Frontal cortex (tissue), 4 donors: ENCODE measurements around the gene ACTL6A. TPM values are rescaled to one million over a fixed set of nuclear protein-coding genes. Genes with fewer than 3 reads are reported as not detected.
A peak's percentile ranks its signal among the peaks of the same experiment; 100 is the strongest.

Source experiments
- DNase-seq, 2 donors: peaks; one replicate each; pipeline ENCODE4 v3.0.0; 2012; ENCODE audit warnings: low spot score in 2 of 2
- FAIRE-seq: peaks from 2 replicates; lab custom pipeline; 2012; peaks lifted over from hg19 to GRCh38; lab: Jason Lieb, UNC
- total RNA-seq: library from RNA; depleted of rRNA; stranded (reverse); fragments of >200 nt; gene quantifications from one replicate; pipeline ENCODE4 v1.2.3, GENCODE V29; 2014
- donor health status: control.
- donor health status: control.
- donor health status: control.

Gene ACTL6A
- total RNA-seq, 1 donor from 2014 or later: 22.4 TPM

DNA sequence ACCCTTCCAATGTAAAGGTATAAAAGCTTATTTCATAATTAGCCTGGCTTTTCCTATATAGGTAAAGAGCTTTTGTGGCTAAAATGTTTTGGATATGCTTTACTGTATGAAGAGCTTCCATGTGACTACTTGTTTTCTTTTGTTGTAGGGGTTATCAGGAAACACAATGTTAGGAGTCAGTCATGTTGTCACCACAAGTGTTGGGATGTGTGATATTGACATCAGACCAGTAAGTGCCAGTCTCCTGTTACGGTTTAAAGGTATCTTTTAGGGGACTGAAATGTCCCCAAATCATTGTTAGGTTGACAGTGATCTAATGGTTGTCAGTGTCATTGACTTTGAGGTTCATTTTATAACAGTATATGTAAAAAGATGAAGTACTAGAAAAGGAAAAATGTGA, 18.3 kb downstream of the ACTL6A start:
- FAIRE-seq: no peak
- no peak for DNase-seq

DNA sequence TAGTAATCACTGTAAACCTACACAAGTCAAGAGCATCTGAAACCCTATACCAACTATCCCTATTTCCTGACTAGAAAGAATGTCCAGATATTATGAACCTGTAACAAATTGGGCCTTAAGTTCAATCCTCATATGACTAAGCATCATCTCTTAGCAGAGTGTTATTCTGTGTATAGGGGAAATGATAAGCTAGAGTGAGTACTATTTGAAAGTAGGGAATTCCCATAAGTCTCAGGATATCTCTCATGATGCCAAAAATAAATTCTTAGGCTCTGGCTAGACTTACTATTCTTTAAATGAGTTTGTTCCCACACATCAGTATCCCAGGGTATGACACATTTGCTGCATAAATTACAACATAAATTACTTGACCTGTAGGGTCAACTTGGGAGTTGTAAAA, 26.4 kb downstream of the ACTL6A start:
- DNase-seq: no peak
- FAIRE-seq: no peak

DNA sequence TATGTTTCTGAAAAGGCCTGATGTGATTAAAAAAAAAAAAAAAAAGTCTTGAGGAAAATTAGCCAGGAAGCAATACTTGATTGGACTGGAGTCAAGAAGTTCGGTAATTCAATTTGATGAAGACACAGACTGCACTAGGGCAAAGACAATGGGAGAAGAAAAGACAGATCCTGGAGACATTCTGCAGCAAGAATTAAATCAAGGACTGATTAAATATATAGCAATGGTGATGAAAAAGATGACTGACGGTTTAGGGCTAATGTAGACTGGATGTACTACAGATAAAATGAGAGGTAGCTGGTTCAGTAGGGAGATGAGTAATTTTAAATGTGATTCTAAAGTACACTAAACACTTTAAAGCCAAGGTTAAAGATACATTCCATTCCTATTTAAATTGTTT, 27.9 kb downstream of the ACTL6A start:
- DNase-seq: no peak
- no peak for FAIRE-seq

DNA sequence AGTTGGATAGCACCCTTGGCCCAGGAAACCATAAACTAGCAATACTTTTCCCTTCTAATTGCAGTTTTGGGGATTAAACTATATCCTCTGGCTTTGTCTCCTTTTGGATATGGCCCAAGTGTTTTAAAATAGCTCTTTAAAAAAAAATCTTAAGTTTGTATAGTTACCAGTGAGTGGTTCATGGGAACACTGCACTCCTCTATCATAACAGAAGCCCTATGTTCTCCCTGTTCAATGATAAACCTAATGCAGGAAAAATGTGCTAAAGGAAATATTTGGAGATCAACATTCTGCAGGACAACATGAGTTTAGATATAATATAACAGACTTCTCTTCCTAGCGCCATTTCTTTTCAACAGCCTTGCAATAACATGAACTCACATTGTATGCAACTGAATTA, 28.6 kb downstream of the ACTL6A start:
- FAIRE-seq: no peak

DNA sequence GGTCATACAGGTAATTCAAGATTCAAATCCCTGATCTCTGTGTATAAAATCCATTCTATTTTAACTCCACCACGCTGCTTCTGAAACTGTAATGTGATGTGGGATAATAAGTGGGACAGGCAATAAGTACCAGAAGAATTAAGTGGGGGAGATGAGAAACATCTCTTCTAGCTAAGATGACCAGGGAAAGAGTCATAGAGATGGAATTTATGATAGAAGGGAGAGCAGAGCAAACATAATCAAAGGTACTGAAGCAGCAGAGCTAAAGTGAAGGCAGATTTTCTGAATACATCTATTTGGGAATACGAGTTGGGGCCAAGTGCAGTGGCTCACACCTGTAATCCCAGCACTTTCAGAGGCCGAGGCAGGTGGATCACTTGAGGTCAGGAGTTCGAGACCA, 36.8 kb downstream of the ACTL6A start:
- no peak for FAIRE-seq
- DNase-seq: no peak

More for the DNA sequence above, 28.6 kb downstream of the ACTL6A start:
- DNase-seq: no peak

DNA sequence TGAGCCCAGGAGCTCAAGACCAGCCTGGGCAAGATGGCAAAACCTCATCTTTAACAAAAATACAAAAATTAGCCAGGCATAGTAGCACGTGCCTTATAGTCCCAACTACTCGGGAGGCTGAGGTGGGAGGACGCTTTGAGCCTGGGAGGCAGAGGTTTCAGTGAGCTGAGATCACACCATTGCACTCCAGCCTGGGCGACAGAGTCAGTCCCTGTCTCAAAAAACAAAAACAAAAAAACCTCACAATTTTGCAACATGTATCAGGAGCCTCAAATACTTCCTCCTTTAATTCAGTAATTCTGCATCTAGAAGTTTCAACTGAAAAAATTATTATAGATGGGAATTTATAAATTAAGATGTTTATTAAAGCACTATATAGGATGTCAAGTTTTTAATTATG, 40.6 kb downstream of the ACTL6A start:
- DNase-seq (no peak), FAIRE-seq (no peak)

DNA sequence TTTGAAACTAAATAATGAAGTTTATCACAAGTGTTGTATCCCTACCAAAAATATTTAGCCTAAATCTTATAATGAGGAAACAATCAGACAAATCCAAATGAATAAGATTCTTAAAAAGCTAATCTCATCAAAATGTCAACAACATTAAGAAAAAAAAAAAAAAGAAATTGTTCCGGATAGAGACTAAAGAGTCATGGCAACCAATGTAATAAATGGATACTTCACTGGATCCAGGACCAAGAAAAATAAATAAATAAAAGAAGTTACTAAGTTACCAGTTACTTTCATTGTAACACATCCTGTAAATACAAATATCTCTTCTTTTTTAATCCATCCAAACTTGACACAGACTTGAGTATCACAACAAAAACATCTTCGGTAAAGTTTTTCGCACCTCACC, 41.1 kb downstream of the ACTL6A start:
- FAIRE-seq (no peak), DNase-seq (no peak)

DNA sequence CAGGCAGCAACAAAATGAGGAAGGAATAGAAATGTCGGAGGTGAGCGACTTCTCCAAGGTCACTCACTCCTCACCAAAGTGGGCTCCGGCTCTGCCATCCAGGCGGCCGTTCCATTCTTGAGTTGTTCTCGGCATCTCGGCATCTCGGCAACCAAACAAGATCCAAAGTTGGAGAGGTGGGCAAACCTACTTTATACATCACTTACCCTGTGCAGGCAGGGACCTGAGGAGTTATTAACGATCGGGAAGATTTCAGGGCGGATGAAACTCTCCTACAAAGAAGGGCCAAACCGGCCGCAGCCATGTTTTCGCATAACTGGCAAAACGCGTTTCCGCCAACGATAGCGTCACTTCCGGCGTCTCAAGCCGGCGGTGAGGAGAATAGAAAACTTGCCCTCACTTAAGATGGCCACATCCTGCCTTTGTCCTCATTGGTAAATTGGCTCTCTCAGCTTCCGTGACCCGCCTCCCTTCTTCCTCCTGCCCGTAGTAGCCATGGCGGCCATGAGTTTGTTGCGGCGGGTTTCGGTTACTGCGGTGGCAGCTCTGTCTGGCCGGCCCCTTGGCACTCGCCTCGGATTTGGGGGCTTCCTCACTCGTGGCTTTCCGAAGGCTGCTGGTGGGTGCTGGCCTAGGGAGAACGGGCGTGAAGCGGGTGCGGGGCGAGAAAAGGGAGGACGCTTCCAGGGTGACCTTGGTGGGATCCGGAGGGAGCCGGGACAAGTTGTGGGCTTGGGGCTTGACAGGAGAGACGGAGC, 41.8 kb downstream of the ACTL6A start, which contains the start of the genes MRPL47 and NDUFB5:
MRPL47 (minus strand) TSS at position 318 of the 758 bp plus-strand sequence; CDS start at position 304, 14 bp downstream.
NDUFB5 (plus strand) TSS at position 474 of the 758 bp plus-strand sequence; CDS start at position 496, 22 bp downstream.
- DNase-seq (peak; percentile 74 to 86), FAIRE-seq (peak; percentile 80)

GRCh38 chr3:179606534-179607085, 43.9 kb downstream of the ACTL6A start:
- no peak for DNase-seq

GRCh38 chr3:179608931-179609720, 46.4 kb downstream of the ACTL6A start:
- DNase-seq: no peak
- no peak for FAIRE-seq

More at GRCh38 chr3:179606534-179607085, 43.9 kb downstream of the ACTL6A start:
- FAIRE-seq: no peak

- FAIRE-seq (no peak), DNase-seq (no peak)
Observed at GRCh38 chr3:179610066-179610465, 47.3 kb downstream of the ACTL6A start.

GRCh38 chr3:179613807-179614206, 51.1 kb downstream of the ACTL6A start:
- no peak for DNase-seq
- FAIRE-seq: no peak

GRCh38 chr3:179615458-179616173, 52.9 kb downstream of the ACTL6A start:
- FAIRE-seq (no peak), DNase-seq (no peak)

- FAIRE-seq (no peak), DNase-seq (no peak)
Observed at GRCh38 chr3:179622023-179622422, 59.3 kb downstream of the ACTL6A start.

GRCh38 chr3:179624451-179624850, 61.7 kb downstream of the ACTL6A start:
- FAIRE-seq: no peak
- no peak for DNase-seq

GRCh38 chr3:179630753-179631451, 68.2 kb downstream of the ACTL6A start:
- FAIRE-seq (no peak), DNase-seq (no peak)
